WTC11 (cell line): Measurements from ENCODE around the gene ZNF648.

ENCODE experiments used
- ATF2 ChIP-seq: sonication (generic); formaldehyde crosslinking; IDR thresholded peaks from 2 replicates; pipeline ENCODE4 v1.8.1; 2022; ENCODE audit warnings: low read depth, missing genetic modification reagents, borderline replicate concordance
- ATF3 ChIP-seq: sonication (generic); formaldehyde crosslinking; conservative IDR thresholded peaks from 2 replicates; pipeline ENCODE4 v1.8.1; 2022; ENCODE audit warnings: mild to moderate bottlenecking, missing genetic modification reagents
- CREM ChIP-seq: sonication (generic); formaldehyde crosslinking; IDR thresholded peaks from 2 replicates; pipeline ENCODE4 v1.8.1; 2022; ENCODE audit warnings: mild to moderate bottlenecking, missing genetic modification reagents, moderate library complexity
- ELF4 ChIP-seq: sonication (generic); formaldehyde crosslinking; IDR thresholded peaks from 2 replicates; pipeline ENCODE4 v1.8.1; 2022; ENCODE audit warnings: low read depth, mild to moderate bottlenecking, moderate library complexity, missing genetic modification reagents
- SMAD3 ChIP-seq: sonication (generic); formaldehyde crosslinking; IDR thresholded peaks from 2 replicates; pipeline ENCODE4 v1.8.0; 2022; ENCODE audit warnings: missing genetic modification reagents, mild to moderate bottlenecking, borderline replicate concordance
- SOX15 ChIP-seq: fragments of 250-450 bp; sonication (Bioruptor Pico); IDR thresholded peaks from 2 replicates; pipeline ENCODE4 v1.9.0; 2021; ENCODE audit warnings: mild to moderate bottlenecking
- SP1 ChIP-seq: sonication (generic); formaldehyde crosslinking; conservative IDR thresholded peaks from 2 replicates; pipeline ENCODE4 v1.8.1; 2022; ENCODE audit warnings: missing genetic modification reagents
- TP53 ChIP-seq: sonication (generic); formaldehyde crosslinking; IDR thresholded peaks from 2 replicates; pipeline ENCODE4 v1.8.1; 2023; ENCODE audit warnings: mild to moderate bottlenecking, missing genetic modification reagents
- TF ChIP-seq, protein P1 (sequence below): fragments of 200-600 bp; IDR thresholded peaks from 2 replicates; pipeline ENCODE4 v1.8.0; 2022; ENCODE audit warnings: antibody characterized with exemption
- TF ChIP-seq, protein P2 (sequence below): sonication (generic); formaldehyde crosslinking; IDR thresholded peaks from 2 replicates; pipeline ENCODE4 v1.8.0; 2023; ENCODE audit warnings: mild to moderate bottlenecking, missing genetic modification reagents

DNA sequence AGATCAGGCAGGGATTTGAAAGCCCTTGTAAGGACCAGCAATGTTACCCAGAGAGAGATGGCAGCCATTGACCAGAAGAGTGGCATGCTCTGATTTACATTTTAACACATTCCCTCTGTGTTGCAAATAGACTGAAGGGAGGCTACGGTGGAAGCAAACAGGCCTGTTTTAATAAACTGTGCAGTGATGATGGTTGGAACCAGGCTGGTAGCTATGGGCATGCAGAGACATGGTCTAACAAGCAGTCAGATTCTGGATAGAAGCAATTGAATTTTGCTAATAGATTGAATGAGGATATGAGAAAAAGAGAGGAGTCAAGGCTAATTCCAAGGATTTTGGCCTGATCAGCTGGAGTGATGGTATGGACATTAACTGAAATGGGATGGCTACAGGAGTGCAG is 32.3 kb upstream of the ZNF648 start:
- TF ChIP-seq ELF4 (CRISPR knock-in tag) (no peak), SMAD3 (no peak), ATF2 (CRISPR knock-in tag) (no peak), SP1 (CRISPR knock-in tag) (no peak), TP53 (CRISPR knock-in tag) (no peak), CREM (CRISPR knock-in tag) (no peak), SOX15 (CRISPR knock-in tag) (no peak), ATF3 (CRISPR knock-in tag) (no peak)
- TF ChIP-seq, protein P1, sequence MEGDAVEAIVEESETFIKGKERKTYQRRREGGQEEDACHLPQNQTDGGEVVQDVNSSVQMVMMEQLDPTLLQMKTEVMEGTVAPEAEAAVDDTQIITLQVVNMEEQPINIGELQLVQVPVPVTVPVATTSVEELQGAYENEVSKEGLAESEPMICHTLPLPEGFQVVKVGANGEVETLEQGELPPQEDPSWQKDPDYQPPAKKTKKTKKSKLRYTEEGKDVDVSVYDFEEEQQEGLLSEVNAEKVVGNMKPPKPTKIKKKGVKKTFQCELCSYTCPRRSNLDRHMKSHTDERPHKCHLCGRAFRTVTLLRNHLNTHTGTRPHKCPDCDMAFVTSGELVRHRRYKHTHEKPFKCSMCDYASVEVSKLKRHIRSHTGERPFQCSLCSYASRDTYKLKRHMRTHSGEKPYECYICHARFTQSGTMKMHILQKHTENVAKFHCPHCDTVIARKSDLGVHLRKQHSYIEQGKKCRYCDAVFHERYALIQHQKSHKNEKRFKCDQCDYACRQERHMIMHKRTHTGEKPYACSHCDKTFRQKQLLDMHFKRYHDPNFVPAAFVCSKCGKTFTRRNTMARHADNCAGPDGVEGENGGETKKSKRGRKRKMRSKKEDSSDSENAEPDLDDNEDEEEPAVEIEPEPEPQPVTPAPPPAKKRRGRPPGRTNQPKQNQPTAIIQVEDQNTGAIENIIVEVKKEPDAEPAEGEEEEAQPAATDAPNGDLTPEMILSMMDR, result no peak
- TF ChIP-seq, protein P2, sequence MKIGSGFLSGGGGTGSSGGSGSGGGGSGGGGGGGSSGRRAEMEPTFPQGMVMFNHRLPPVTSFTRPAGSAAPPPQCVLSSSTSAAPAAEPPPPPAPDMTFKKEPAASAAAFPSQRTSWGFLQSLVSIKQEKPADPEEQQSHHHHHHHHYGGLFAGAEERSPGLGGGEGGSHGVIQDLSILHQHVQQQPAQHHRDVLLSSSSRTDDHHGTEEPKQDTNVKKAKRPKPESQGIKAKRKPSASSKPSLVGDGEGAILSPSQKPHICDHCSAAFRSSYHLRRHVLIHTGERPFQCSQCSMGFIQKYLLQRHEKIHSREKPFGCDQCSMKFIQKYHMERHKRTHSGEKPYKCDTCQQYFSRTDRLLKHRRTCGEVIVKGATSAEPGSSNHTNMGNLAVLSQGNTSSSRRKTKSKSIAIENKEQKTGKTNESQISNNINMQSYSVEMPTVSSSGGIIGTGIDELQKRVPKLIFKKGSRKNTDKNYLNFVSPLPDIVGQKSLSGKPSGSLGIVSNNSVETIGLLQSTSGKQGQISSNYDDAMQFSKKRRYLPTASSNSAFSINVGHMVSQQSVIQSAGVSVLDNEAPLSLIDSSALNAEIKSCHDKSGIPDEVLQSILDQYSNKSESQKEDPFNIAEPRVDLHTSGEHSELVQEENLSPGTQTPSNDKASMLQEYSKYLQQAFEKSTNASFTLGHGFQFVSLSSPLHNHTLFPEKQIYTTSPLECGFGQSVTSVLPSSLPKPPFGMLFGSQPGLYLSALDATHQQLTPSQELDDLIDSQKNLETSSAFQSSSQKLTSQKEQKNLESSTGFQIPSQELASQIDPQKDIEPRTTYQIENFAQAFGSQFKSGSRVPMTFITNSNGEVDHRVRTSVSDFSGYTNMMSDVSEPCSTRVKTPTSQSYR (CRISPR knock-in tag), result no peak
